SK-N-MC (cell line): Measurements from ENCODE around the gene FGFBP1.

Experiments
- EZH2 ChIP-seq: fragments of 200-600 bp; sonication (generic); IDR thresholded peaks from one replicate; pipeline ENCODE4 v1.6.1; 2017; ENCODE audit warnings: antibody characterized with exemption
- POLR2AphosphoS5 ChIP-seq: IDR thresholded peaks from 2 replicates; pipeline ENCODE4 v1.6.1; 2012; ENCODE audit warnings: mild to moderate bottlenecking, low read depth, low read length, borderline replicate concordance

DNA sequence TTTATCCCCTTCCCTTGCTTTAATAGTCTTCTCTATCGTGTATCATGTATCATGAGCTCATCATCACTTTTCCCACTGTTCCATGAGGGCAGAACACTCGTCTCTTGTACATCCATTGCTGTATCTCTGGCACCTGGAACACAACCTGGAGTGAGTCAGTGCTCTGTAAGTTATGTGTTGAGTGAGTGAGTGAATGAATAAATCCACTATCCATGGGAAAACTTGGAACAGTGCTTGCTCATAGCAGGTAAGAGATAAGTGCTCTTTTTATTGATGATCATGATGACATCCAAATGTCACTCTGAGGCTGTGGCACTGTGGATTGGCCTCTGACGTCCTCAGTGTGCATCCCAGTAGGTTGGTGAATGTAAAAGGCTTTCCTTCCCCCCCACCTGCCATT is 4.3 kb downstream of the FGFBP1 start:
- no peak for TF ChIP-seq POLR2AphosphoS5
- no peak for TF ChIP-seq EZH2
